DLD1 (cell line): ENCODE data around the gene IMMT.

Experiments used
- in situ Hi-C: cut with HindIII; loops from 2 replicates; pipeline ENCODE4 v1.10.0; 2017; ENCODE audit warnings: low sequenced_read_pairs

Gene IMMT

GRCh38 chr2:86143926-86144685, 51.2 kb downstream of the IMMT start:
- in situ Hi-C loops: no loop called here

- in situ Hi-C loops: no loop called here
Measured at GRCh38 chr2:86143307-86143706, 52.0 kb downstream of the IMMT start.

GRCh38 chr2:86142436-86143257, 52.6 kb downstream of the IMMT start:
- in situ Hi-C loops: no loop called here

- in situ Hi-C loops: no loop called here
Measured at GRCh38 chr2:86140969-86141392, 54.3 kb downstream of the IMMT start.

- in situ Hi-C loops: no loop called here
Measured at GRCh38 chr2:86139981-86140380, 55.3 kb downstream of the IMMT start.

GRCh38 chr2:86138736-86139625, 56.3 kb downstream of the IMMT start:
- in situ Hi-C loops: no loop called here

DNA sequence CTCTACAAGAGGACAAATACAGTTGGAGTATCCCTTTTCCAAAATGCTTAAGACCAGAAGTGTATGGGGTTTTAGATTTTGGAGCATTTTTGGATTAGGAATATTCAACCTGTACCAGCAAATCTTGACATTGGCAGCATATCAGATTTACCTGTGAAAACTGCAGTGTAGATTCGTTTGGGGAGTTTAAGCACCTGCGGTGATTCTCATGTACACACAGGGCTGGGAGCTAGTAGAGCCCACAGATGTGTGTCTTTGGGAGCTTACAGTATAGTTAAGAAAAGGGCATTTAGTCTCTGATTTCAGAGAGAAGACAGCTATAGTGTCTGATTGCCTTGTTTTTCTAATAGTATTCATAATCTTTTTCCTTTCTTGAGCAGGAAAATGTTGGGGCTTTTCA, 59.1 kb downstream of the IMMT start:
- in situ Hi-C loops: no loop called here

- in situ Hi-C loops: no loop called here
Measured at GRCh38 chr2:86135653-86136052, 59.6 kb downstream of the IMMT start.

GRCh38 chr2:86134709-86135108, 60.6 kb downstream of the IMMT start:
- in situ Hi-C loops: no loop called here

DNA sequence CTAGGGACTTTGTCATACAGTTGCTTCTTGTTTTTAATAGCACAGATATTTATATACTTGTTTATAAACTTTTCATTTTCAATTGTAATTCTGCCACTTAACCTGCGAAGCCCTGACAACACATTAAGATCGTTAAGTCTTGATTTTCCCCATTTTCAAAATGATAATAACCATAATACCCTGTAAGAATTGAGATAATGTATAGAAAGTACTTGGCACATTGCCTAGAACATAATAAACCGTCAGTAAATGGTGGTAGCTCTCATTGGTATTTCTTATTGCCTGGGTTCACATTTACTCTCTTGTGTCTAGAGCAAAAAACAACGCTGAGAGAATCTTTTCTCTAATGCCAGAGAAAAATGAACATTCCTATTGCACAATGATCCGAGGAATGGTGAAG, 70.6 kb downstream of the IMMT start:
- in situ Hi-C loops: no loop called here

GRCh38 chr2:86123328-86123925, 71.8 kb downstream of the IMMT start:
- in situ Hi-C loops: no loop called here

GRCh38 chr2:86118130-86118529, 77.1 kb downstream of the IMMT start:
- in situ Hi-C loops: no loop called here

DNA sequence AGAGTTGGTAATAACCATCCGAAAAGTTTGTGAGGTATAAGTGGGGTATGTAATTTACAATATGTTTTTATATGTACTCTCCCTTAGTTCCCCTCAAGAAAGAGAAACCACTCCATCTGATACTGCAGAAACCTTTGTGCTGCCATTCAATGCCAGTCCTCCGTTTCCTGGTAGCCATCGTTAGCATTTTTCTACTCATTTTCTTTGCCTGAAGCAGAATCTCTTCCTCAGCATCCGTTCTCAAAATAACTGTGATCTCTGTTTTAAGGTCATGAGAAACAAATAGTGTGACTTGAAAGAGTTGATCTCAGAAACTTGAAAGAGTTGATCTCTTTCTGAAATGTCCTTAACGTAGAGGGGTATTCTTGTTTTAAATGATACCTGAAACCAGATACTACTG, 88.2 kb downstream of the IMMT start:
- in situ Hi-C loops: no loop called here

GRCh38 chr2:86105969-86106945, 89.0 kb downstream of the IMMT start, which contains the start of gene PTCD3:
Gene PTCD3, plus strand, starts transcription at chr2:86106235. Its CDS starts 13 bp downstream, at chr2:86106248.
- in situ Hi-C loops: no loop called here

- in situ Hi-C loops: no loop called here
Measured at GRCh38 chr2:86105252-86105968, 89.9 kb downstream of the IMMT start, which contains the start of gene POLR1A. Gene POLR1A, minus strand, starts transcription at chr2:86105886. Its CDS starts 110 bp downstream, at chr2:86105776.

DNA sequence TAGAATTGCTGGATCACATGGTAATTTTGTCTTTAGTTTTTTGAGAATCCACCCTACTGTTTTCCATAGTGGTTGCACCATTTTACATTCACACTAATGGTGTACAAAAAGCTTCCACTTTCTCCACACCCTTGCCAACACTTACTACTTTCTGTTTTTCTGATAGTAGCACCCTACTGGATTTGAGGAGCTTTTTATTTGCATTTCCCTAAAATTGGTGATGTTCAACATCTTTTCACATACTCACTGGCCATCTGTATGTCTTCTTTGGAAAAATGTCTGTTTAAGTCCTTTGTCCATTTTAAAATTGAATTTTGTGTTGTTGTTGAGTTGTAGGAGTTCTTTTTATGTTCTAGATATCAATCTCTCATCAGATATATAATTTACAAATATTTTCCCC, 93.1 kb downstream of the IMMT start:
- in situ Hi-C loops: no loop called here

GRCh38 chr2:86097913-86098312, 97.3 kb downstream of the IMMT start:
- in situ Hi-C loops: no loop called here

DNA sequence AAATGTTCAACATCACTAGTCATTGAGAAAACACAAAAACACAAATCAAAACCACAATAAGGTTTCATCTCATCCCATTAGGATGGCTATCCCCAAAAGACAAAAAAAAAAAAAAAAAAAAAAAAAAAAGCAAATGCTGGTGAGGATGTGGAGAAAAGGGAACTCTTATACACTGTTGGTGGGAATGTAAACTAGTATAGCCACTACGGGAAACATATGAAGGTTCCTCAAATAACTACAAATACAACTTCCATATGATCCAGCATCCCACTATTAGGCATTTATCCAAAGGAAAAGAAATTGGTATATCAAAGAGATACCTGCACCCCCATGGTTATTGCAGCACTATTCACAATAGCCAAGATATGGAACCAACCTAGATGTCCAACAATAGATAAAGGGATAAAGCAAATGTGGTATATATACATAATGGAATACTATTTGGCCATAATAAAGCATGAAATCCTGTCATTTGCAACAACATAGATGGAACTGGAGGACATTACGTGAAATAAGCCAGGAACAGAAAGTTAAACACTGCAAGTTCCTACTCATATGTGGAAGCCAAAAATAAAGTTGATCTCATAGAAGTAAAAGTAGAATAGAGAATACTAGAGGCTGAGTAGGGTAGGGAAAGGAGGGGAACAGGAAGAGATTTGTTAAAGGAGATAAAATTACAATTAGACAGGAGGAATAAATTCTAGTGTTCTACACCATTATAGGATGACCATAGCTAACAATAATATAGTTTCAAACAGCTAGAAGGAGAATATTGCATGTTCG, 98.0 kb downstream of the IMMT start:
- in situ Hi-C loops: no loop called here
